Fibroblast of lung (primary cell): Measurements from ENCODE around the gene IFIT1. TPM values are rescaled to one million over a fixed set of nuclear protein-coding genes. Genes with fewer than 3 reads are reported as not detected.
A peak's percentile ranks its signal among the peaks of the same experiment; 100 is the strongest.

Source experiments
- DNase-seq, 2 donors: peaks; one replicate each; pipeline versions ENCODE4 v3.0.0 to v3.0.0-alpha.2; 2010; ENCODE audit warnings: low read depth in 2 of 2
- H2AFZ ChIP-seq: 2 replicates; pipeline ENCODE4 v1.5.1; 2012; ENCODE audit warnings: low read length, control low read depth, inconsistent platforms
- H3K27ac ChIP-seq: 2 replicates; pipeline ENCODE4 v1.5.1; 2011; ENCODE audit warnings: low read length, control low read depth; ENCODE audit not compliant: insufficient read depth
- H3K27me3 ChIP-seq: 2 replicates; pipeline ENCODE4 v1.5.1; 2011; ENCODE audit warnings: mild to moderate bottlenecking, low read length; ENCODE audit not compliant: control insufficient read depth, insufficient read depth
- H3K36me3 ChIP-seq: 2 replicates; pipeline ENCODE4 v1.5.1; 2011; ENCODE audit warnings: low read length; ENCODE audit not compliant: control insufficient read depth, insufficient read depth
- H3K4me1 ChIP-seq: 2 replicates; pipeline ENCODE4 v1.5.1; 2011; ENCODE audit warnings: low read length; ENCODE audit not compliant: control insufficient read depth, insufficient read depth; ENCODE audit errors: extremely low read depth
- H3K4me2 ChIP-seq: 2 replicates; pipeline ENCODE4 v1.5.1; 2011; ENCODE audit warnings: low read length, control low read depth; ENCODE audit not compliant: insufficient read depth; ENCODE audit errors: extremely low read depth
- H3K4me3 ChIP-seq, 4 experiments: fragments of 200-600 bp in 1 of 4; sonication (generic) in 1 of 4; replicated peaks in 1 of 4; 2 replicates each; pipeline ENCODE4 v1.5.1; 2011 to 2016; ENCODE audit warnings: low read length in 4 of 4, low read depth in 3 of 4, mild to moderate bottlenecking in 3 of 4, control low read depth in 2 of 4, inconsistent platforms in 1 of 4, mixed read lengths in 1 of 4; ENCODE audit not compliant: insufficient read depth in 1 of 4; ENCODE audit errors: control extremely low read depth in 1 of 4
- H3K79me2 ChIP-seq: 2 replicates; pipeline ENCODE4 v1.5.1; 2012; ENCODE audit warnings: mild to moderate bottlenecking, low read length, inconsistent platforms; ENCODE audit not compliant: control insufficient read depth, insufficient read depth
- H3K9ac ChIP-seq: 2 replicates; pipeline ENCODE4 v1.5.1; 2011; ENCODE audit warnings: mild to moderate bottlenecking, low read length, control low read depth; ENCODE audit not compliant: insufficient read depth
- H3K9me3 ChIP-seq: 2 replicates; pipeline ENCODE4 v1.5.1; 2012; ENCODE audit warnings: low read depth, low read length; ENCODE audit not compliant: control insufficient read depth, insufficient read depth
- H4K20me1 ChIP-seq: 2 replicates; pipeline ENCODE4 v1.5.1; 2011; ENCODE audit warnings: low read length; ENCODE audit not compliant: control insufficient read depth, insufficient read depth; ENCODE audit errors: extremely low read depth
- EZH2 ChIP-seq: IDR thresholded peaks from 2 replicates; pipeline ENCODE4 v1.5.1; 2012; ENCODE audit warnings: low read length, control low read depth, mild to moderate bottlenecking; ENCODE audit errors: missing control alignments
- polyA plus RNA-seq, 2 donors: library from polyadenylated mRNA; depleted of rRNA in 1 of 2; stranded (reverse) in 1 of 2; unstranded in 1 of 2; fragments of >200 nt; gene quantifications; 2 replicates each; pipeline ENCODE4 v1.2.1, GENCODE V29; 2011 to 2012; ENCODE audit warnings: missing spikeins in 1 of 2
- total RNA-seq: library from RNA; depleted of rRNA; stranded (reverse); fragments of >200 nt; gene quantifications from 2 replicates; pipeline ENCODE4 v1.2.1, GENCODE V29; 2014
- TF ChIP-seq, protein P1 (sequence below), 2 donors: IDR thresholded peaks in 1 of 2; conservative IDR thresholded peaks in 1 of 2; 1 replicate in 1 of 2; 2 replicates in 1 of 2; pipeline ENCODE4 v1.5.1; 2011 to 2012; ENCODE audit warnings: low read length in 2 of 2, control low read depth in 1 of 2, inconsistent platforms in 1 of 2, low read depth in 1 of 2, mild to moderate bottlenecking in 1 of 2

The IFIT1 gene
- total and polyA plus RNA-seq, 2 donors (not counting 1 experiment from before 2014, with no cell fraction given) = 25.8 to 71.4 TPM

DNA sequence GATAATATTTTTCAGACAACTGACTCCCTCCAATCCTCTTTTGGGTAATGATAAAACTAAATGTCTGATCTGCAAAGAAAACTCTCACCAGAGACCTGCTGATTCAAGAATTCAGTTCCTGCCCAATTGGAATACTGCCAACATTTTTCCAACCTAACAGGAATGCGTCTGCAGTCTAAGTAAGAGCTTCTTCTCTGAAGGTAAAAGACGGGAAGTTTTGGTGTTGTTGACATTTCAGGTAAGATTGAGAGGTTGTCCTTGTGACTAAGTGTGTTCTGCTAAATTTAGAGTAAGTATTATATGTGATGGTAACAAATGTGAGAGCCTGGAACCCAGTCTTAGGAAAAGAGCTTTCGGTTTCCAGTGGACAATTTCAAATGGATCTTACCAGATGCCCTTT, 39.6 kb downstream of the IFIT1 start:
- DNase-seq = peak; percentile 36 to 87

DNA sequence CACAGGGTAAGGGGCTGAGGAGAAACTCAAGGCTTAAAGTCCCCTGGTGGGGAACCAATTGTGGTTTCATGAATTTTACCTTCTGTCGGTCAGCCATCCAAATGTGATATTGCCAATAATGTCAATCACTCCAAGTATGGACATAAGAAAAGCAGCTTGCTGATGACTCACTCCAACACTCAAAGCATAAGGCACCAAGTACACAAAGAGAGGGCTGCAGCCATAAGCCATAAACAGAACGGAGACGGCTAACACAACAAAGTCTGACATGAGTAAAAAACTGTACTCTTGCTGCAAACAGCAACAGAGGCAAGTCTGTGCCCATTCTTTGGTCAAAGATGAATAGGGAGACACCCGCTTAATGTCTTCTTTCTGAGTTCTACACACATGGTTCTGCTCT, 46.1 kb downstream of the IFIT1 start:
- Histone ChIP-seq H3K27me3 (no peaks in the 10 kb centered on the region), H3K36me3 (no peaks in the 10 kb centered on the region), H3K4me1 (no peaks in the 10 kb centered on the region), H2AFZ (no peak overlapping the region), H3K4me2 (no peak overlapping the region), H4K20me1 (no peaks in the 10 kb centered on the region), H3K79me2 (no peaks in the 10 kb centered on the region), H3K4me3 (no peak overlapping the region), H3K9ac (no peak overlapping the region), H3K9me3 (no peaks in the 10 kb centered on the region), H3K27ac (no peak overlapping the region)
- TF ChIP-seq, protein P1, sequence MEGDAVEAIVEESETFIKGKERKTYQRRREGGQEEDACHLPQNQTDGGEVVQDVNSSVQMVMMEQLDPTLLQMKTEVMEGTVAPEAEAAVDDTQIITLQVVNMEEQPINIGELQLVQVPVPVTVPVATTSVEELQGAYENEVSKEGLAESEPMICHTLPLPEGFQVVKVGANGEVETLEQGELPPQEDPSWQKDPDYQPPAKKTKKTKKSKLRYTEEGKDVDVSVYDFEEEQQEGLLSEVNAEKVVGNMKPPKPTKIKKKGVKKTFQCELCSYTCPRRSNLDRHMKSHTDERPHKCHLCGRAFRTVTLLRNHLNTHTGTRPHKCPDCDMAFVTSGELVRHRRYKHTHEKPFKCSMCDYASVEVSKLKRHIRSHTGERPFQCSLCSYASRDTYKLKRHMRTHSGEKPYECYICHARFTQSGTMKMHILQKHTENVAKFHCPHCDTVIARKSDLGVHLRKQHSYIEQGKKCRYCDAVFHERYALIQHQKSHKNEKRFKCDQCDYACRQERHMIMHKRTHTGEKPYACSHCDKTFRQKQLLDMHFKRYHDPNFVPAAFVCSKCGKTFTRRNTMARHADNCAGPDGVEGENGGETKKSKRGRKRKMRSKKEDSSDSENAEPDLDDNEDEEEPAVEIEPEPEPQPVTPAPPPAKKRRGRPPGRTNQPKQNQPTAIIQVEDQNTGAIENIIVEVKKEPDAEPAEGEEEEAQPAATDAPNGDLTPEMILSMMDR (conservative IDR thresholded peaks at IDR 0.05 in 1 of 2, IDR thresholded peaks at IDR 0.05 in 1 of 2; ENCODE audit: low read depth in 1 of 2, low read length in 2 of 2) = no peak
- no peak for TF ChIP-seq EZH2
- DNase-seq = peak in 1 of 2 donors; percentile 36

More for the DNA sequence above, 39.6 kb downstream of the IFIT1 start:
- H3K9ac ChIP-seq = no peak overlapping the region
- no peak for TF ChIP-seq EZH2
- TF ChIP-seq, protein P1 (conservative IDR thresholded peaks at IDR 0.05 in 1 of 2, IDR thresholded peaks at IDR 0.05 in 1 of 2; ENCODE audit: low read depth in 1 of 2, low read length in 2 of 2) = no peak
- H3K4me1 ChIP-seq = peaks cover 11% of the 10 kb centered on the region
- no peaks in the 10 kb centered on the region for H3K79me2 ChIP-seq
- no peak overlapping the region for H3K4me3 ChIP-seq
- no peak overlapping the region for H2AFZ ChIP-seq
- H3K9me3 ChIP-seq = no peaks in the 10 kb centered on the region
- no peaks in the 10 kb centered on the region for H3K27me3 ChIP-seq
- no peaks in the 10 kb centered on the region for H4K20me1 ChIP-seq
- H3K36me3 ChIP-seq = no peaks in the 10 kb centered on the region
- H3K27ac ChIP-seq = no peak overlapping the region
- H3K4me2 ChIP-seq = no peak overlapping the region

DNA sequence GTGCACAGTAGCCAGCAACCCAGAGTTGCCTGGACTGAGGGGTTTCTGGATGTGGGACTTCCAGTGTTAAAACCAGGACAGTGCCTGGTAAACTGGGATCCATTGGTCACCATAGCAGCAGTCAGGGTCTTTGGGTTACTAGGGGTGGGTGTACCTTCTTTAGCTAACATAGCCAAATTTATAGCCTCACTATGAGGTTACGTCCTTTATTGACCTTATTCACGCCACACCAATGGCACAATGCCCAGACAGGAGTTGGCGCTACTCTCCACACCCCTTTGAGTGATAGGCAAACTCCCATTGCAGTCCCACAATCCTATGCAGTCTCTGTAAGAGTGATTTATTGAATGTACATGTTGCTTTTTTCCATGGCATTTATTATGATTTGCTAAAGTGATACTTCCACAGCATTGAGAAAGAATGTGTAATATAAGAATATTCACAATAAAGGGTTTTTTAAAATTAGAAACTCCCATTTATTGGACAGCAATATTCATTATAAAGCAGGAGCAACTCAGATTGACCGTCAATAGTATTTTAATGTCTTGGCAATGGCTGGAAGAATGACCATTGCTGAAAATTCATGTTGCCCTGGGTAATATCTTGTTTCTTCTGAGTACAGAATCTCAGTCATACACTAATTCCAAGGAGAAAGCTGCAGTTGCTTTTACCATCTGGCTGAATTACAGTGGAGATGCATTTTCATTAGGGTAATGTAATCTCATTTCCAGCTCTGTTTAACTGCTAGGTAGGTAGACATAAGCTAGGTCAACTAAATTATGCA, 48.0 kb downstream of the IFIT1 start:
- H3K36me3 ChIP-seq = no peaks in the 10 kb centered on the region
- no peak for TF ChIP-seq EZH2
- TF ChIP-seq, protein P1 (conservative IDR thresholded peaks at IDR 0.05 in 1 of 2, IDR thresholded peaks at IDR 0.05 in 1 of 2; ENCODE audit: low read depth in 1 of 2, low read length in 2 of 2) = no peak
- DNase-seq = no peak

More for the DNA sequence above, 48.0 kb downstream of the IFIT1 start:
- no peak overlapping the region for H3K4me2 ChIP-seq
- no peaks in the 10 kb centered on the region for H3K79me2 ChIP-seq
- no peak overlapping the region for H3K27ac ChIP-seq
- no peaks in the 10 kb centered on the region for H3K4me1 ChIP-seq
- no peak overlapping the region for H3K9ac ChIP-seq
- H3K9me3 ChIP-seq = no peaks in the 10 kb centered on the region
- H2AFZ ChIP-seq = no peak overlapping the region
- H3K27me3 ChIP-seq = no peaks in the 10 kb centered on the region
- H4K20me1 ChIP-seq = no peaks in the 10 kb centered on the region
- H3K4me3 ChIP-seq = no peak overlapping the region
